SU-DHL-6 (cell line): Measurements from ENCODE around the gene VMO1.

Experiments used
- H2AFZ ChIP-seq: fragments of 200-600 bp; sonication (generic); 2 replicates; pipeline ENCODE4 v1.6.1; 2014; ENCODE audit warnings: low read depth, mild to moderate bottlenecking, moderate library complexity, mixed read lengths, antibody characterized with exemption, low read length; ENCODE audit not compliant: severe bottlenecking
- H3F3A ChIP-seq: fragments of 200-600 bp; shearing (Covaris generic); 2 replicates; pipeline ENCODE4 v1.6.0; 2016; ENCODE audit warnings: antibody characterized with exemption, mild to moderate bottlenecking; ENCODE audit not compliant: insufficient read depth
- H3K27ac ChIP-seq: fragments of 200-600 bp; sonication (generic); 2 replicates; pipeline ENCODE4 v1.5.1; 2016; ENCODE audit warnings: low read depth, mild to moderate bottlenecking, low read length, moderate library complexity, mixed read lengths
- H3K27me3 ChIP-seq: fragments of 200-600 bp; sonication (generic), shearing (Covaris generic); 2 replicates; pipeline ENCODE4 v1.6.0; 2014; ENCODE audit warnings: mild to moderate bottlenecking, low read length
- H3K36me3 ChIP-seq: fragments of 200-600 bp; sonication (generic); 2 replicates; pipeline ENCODE4 v1.6.1; 2014; ENCODE audit warnings: mild to moderate bottlenecking, low read length, mixed read lengths
- H3K4me2 ChIP-seq: fragments of 300-600, 200-600 bp; shearing (Covaris generic), sonication (generic); 2 replicates; pipeline ENCODE4 v1.6.0; 2014; ENCODE audit warnings: low read length, low read depth, mild to moderate bottlenecking; ENCODE audit not compliant: poor library complexity, severe bottlenecking
- H3K4me3 ChIP-seq: fragments of 200-600 bp; sonication (generic); 2 replicates; pipeline ENCODE4 v1.5.1; 2014; ENCODE audit warnings: antibody characterized with exemption, low read length, mild to moderate bottlenecking, mixed read lengths; ENCODE audit not compliant: insufficient read depth, poor library complexity, severe bottlenecking
- H3K79me2 ChIP-seq: fragments of 200-600 bp; sonication (generic); 2 replicates; pipeline ENCODE4 v1.6.1; 2014; ENCODE audit warnings: mild to moderate bottlenecking, low read length, moderate library complexity; ENCODE audit not compliant: insufficient read depth
- H3K9ac ChIP-seq: fragments of 200-600 bp; sonication (generic); 2 replicates; pipeline ENCODE4 v1.7.0; 2014; ENCODE audit warnings: mild to moderate bottlenecking, low read length
- H3K9me2 ChIP-seq: fragments of 200-600 bp; sonication (generic); replicated peaks from 2 replicates; pipeline ENCODE4 v1.6.1; 2014; ENCODE audit warnings: low read length; ENCODE audit not compliant: insufficient read depth
- H3K9me3 ChIP-seq: fragments of 200-600 bp; sonication (generic); 2 replicates; pipeline ENCODE4 v1.6.1; 2014; ENCODE audit warnings: low read length, mixed read lengths; ENCODE audit not compliant: insufficient read depth
- H4K20me1 ChIP-seq: fragments of 200-600 bp; sonication (generic); 2 replicates; pipeline ENCODE4 v1.6.1; 2014; ENCODE audit warnings: low read depth, mild to moderate bottlenecking, antibody characterized with exemption, low read length, moderate library complexity, mixed read lengths
- CTCF ChIP-seq: fragments of 200-600 bp; sonication (generic); IDR thresholded peaks from one replicate; pipeline ENCODE4 v1.5.1; 2017; ENCODE audit warnings: antibody characterized with exemption, mild to moderate bottlenecking, low read length, moderate library complexity; ENCODE audit not compliant: insufficient read depth, poor library complexity, severe bottlenecking
- EZH2phosphoT487 ChIP-seq: fragments of 200-600 bp; sonication (generic), shearing (Covaris generic); conservative IDR thresholded peaks from 2 replicates; pipeline ENCODE4 v1.6.1; 2018; ENCODE audit warnings: mild to moderate bottlenecking, antibody characterized with exemption, low read length, moderate library complexity, mixed read lengths

Gene VMO1

GRCh38 chr17:4786106-4786511, at the start of gene VMO1:
Gene VMO1, minus strand, starts transcription at chr17:4786364. Its CDS starts 12 bp downstream, at chr17:4786352.
- Histone ChIP-seq H3K9ac (no peak within 1 kb of the TSS), H3K36me3 (no peaks in the 10 kb centered on the region), H3F3A (0 out of 2 replicates have a peak, but pooled peaks cover 4% of the 10 kb centered on the region), H3K79me2 (no peaks in the 10 kb centered on the region), H3K27me3 (no peaks in the 10 kb centered on the region), H2AFZ (no peak within 1 kb of the TSS), H3K9me3 (no peaks in the 10 kb centered on the region), H3K27ac (no peak within 1 kb of the TSS), H3K4me2 (no peak within 1 kb of the TSS), H3K4me3 (no peak within 1 kb of the TSS), H4K20me1 (no peaks in the 10 kb centered on the region), H3K9me2 (no peaks in the 10 kb centered on the region)
- TF ChIP-seq CTCF (no peak), EZH2phosphoT487 (no peak)

GRCh38 chr17:4834681-4835020, 48.5 kb upstream of the VMO1 start:
- H3K79me2 ChIP-seq: peaks cover 41% of the 10 kb centered on the region
- peak overlapping the region; percentile 81 for H3K4me3 ChIP-seq
- no peaks in the 10 kb centered on the region for H3K27me3 ChIP-seq
- H3K9ac ChIP-seq: peak overlapping the region; percentile 90
- no peaks in the 10 kb centered on the region for H4K20me1 ChIP-seq
- TF ChIP-seq CTCF (no peak), EZH2phosphoT487 (no peak)
- no peaks in the 10 kb centered on the region for H3K9me2 ChIP-seq
- H3K4me2 ChIP-seq: peak overlapping the region; percentile 83
- 0 out of 2 replicates have a peak, but pooled peaks cover 6% of the 10 kb centered on the region for H3F3A ChIP-seq
- H3K9me3 ChIP-seq: no peaks in the 10 kb centered on the region
- H3K27ac ChIP-seq: no peak overlapping the region
- no peak overlapping the region for H2AFZ ChIP-seq
- no peaks in the 10 kb centered on the region for H3K36me3 ChIP-seq

- Histone ChIP-seq H3K79me2 (peaks cover 36% of the 10 kb centered on the region), H3K27ac (peak overlapping the region; percentile 21; the same call in 1 of the 2 replicates), H3K9me3 (no peaks in the 10 kb centered on the region), H3K9ac (peak overlapping the region; percentile 90), H4K20me1 (no peaks in the 10 kb centered on the region), H3K9me2 (no peaks in the 10 kb centered on the region), H3K36me3 (no peaks in the 10 kb centered on the region), H3K4me2 (peak overlapping the region; percentile 83), H2AFZ (peak overlapping the region; percentile 65), H3F3A (0 out of 2 replicates have a peak, but pooled peaks cover 6% of the 10 kb centered on the region), H3K27me3 (no peaks in the 10 kb centered on the region), H3K4me3 (peak overlapping the region; percentile 81)
- no peak for TF ChIP-seq EZH2phosphoT487
- TF ChIP-seq CTCF: no peak
These were observed 47.9 kb upstream of the VMO1 start for GRCh38 chr17:4833941-4834680.
